Fibroblast of skin of left biceps (primary cell): Measurements from ENCODE around the gene P2RX6.

Experiments
- DNase-seq, 2 experiments: peaks; one replicate each; pipeline ENCODE4 v3.0.0-alpha.2; 2013; ENCODE audit warnings: low read depth in 2 of 2

The P2RX6 gene

DNA sequence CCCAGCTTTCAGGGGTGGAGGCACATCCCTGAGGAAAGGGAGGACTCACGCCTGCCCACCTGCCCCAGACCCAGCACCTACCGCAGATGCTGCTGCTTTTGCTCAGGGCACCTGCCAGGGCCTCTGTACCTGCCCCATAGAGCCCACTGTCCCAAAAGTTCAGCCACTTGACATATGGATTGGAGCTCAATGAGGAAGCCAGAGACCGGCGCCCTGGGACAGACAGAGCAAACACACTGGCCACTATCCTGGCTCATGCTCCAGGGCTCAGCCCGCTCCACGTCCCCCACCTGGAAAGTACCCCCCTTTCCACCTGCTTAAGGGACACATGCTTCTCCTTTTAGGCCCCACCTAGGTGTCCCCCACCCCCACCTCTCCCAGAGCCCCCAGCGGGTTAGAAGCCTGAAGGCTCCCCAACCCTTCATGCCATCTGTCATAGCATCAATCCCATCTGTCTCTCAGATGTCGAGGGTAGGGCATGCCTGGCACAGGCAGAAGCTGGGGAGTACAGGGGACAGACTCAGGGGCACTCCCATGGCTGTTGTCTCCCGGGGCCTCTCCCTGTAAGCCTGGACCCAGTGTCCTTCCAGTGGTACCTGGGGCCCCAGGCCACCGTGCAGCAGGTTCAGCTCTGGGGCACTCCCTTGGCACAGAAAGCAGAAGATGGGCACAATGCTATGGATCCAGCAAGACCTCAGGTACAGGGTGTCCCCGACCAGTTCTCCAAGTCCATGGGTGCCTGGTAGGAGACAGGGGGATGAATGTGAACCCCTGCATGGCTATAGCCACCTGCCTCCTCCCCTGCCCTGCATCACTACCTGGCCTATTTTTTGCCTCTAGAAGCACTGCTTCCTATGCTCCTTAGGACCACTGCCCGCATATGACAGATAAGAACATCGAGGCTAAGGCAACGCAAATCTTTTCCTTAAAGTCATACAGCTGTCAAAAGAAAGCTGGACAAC, 2.2 kb upstream of the P2RX6 start:
- DNase-seq = no peak

DNA sequence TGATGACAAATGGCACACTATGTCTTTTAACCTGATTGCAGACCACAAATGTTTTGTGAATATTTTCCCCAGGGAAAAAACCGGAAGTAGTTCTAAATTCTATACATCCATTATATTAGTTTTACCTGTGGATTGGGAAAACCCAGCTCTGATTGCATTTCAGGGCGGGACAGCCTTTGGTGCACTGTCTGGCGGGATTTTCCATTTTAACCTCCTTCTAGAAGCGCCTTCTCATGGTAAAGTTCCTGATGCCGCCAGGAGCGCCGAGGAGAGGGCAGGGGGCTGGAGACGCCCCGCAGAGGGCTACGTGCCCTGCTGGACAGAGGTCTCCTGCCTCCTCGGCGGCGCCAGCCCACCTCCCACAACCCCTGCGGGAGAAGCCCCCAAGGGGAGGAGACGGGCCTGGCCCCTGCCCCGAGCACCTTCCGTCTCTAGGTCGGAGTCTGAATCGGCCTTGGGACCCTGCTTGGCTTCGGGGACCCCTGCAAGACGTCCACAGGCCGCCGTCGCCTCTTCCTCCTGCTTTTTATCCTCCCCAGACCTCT, 1.2 kb upstream of the P2RX6 start:
- no peak for DNase-seq

DNA sequence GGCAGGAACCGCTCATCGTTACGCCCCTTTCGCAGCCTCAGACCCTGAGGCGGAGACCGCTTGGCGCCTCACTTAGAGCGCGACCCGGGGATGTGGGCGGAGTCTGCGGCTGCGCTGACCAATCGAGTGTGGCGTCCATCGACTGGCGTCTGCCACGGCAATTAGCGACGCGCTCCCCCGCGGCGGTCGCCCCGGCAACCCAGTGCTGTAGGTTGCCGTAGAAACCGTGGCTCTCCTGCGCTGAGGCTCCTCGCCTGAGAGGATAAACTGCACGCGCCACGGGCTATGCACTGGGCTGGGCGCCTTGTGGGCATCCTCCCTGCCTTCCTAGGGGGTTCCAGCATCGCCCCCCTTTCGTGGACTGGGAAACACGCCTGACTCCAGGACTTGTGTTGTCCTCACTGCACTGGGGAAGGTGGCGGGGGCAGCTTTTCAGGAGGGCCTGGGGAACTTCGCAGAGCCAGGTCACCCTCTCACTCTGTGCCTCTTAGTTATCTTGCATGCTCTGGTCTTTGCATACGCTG, 701 bp upstream of the P2RX6 start:
- DNase-seq = peak; percentile 66 to 68

DNA sequence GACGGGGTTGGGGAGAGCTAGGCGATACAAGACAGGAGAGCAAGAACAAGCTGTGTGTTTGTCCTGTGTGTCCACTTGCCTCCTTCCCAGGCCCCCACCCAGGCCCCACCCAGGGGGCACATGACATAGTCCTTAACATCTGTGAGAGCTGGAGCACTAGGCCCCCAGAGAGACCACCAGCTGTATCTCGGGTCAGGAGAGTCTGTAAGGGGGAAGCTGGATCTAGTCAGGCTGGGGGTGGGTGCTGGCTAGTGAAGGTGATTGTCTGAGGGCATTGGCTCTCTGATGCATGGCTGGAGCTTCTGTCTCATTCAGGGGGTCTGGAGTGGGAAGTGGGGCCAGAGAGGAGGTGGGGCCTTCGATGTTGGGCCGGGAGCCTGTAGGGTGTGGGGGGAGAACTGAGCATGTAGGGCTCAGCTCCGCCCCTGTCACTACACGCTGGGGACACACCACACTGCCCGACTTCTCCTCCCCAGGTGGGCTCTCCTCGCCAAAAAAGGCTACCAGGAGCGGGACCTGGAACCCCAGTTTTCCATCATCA, 571 bp downstream of the P2RX6 start:
- DNase-seq = no peak

GRCh38 chr22:21016644-21017420, 1.9 kb downstream of the P2RX6 start:
- no peak for DNase-seq

GRCh38 chr22:21018314-21018713, 3.3 kb downstream of the P2RX6 start:
- DNase-seq = no peak

DNA sequence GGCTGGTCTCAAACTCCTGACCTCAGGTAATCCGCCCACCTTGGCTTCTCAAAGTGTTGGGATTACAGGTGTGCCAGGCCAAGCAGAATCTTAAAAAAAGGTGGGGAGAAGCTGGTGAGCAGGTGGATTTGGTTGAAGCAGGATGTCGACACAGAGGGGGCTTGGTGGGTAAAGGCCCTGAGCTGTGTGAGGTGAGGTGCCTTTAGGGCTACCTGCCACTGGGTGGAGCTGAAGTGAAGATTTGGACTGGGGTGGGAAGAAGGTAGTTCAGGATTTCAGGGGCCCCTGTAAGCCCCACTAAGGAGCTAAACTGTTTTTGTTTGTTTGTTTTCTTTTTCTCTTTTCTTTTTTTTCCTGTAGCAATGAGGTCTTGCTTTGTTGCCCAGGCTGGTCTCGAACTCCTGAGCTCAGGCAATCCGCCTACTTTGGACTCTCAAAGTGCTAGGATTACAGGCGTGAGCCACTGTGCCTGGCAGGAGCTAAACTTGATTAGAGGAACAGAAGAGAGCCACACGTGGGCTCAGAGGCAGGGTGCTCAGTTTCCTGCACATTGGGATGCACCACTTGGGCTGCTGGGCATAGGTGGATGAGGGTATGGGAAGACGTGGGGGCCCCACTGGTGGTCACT, 6.0 kb downstream of the P2RX6 start:
- DNase-seq = no peak

GRCh38 chr22:21022507-21022906, 7.5 kb downstream of the P2RX6 start:
- no peak for DNase-seq

GRCh38 chr22:21022955-21023614, 8.1 kb downstream of the P2RX6 start:
- DNase-seq = no peak

DNA sequence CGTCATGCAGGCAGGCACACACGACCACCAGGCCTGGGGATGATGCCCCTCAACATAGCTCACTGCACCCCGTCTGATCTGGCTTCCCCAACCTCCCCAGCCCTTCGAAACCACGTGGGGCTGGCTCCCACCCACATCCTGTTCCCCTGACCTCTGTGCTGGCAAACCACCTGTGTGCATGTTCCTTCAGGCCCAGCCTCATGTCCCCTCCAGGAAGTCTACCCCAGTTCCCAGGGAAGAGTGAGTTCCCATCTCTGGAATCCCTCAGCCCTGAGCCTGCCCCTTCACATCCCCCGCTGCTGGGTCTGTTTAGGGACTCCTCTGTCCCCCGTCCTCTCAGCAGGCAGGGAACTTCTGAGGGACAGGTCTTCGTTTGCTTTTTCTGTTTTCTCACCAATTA, 10.3 kb downstream of the P2RX6 start:
- no peak for DNase-seq

DNA sequence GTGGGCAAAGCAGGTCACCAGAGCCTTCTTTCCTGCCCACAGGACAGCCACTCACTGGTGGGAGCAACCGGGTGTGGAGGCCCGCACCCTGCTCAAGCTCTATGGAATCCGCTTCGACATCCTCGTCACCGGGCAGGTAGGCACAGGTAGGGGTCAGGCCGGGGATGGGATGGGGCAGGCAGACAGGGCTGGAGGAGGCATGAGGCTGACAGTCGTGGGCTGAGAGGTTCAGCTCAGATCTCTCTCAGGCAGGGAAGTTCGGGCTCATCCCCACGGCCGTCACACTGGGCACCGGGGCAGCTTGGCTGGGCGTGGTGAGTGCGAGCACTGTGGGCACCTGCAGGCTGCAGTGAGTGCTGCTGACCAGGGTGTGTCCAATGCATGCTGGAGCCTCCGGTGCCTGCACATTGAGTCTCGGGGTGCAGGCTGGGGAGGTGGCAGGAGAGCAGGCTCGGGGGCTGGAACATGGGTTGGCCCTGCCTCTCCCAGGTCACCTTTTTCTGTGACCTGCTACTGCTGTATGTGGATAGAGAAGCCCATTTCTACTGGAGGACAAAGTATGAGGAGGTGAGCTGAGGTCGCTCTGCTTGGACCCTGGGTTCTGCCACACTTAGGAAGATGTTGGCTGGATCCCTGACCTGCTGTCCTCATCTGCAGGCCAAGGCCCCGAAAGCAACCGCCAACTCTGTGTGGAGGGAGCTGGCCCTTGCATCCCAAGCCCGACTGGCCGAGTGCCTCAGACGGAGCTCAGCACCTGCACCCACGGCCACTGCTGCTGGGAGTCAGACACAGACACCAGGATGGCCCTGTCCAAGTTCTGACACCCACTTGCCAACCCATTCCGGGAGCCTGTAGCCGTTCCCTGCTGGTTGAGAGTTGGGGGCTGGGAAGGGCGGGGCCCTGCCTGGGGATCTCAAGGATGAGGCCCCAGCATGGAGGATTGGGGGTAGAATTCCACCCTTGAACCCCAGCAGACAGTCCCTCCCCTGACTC, 11.1 kb downstream of the P2RX6 start:
- DNase-seq = no peak

- DNase-seq = no peak
Observed at GRCh38 chr22:21026783-21027692, 12.1 kb downstream of the P2RX6 start.

- no peak for DNase-seq
Observed at GRCh38 chr22:21028277-21029251, 13.6 kb downstream of the P2RX6 start.

DNA sequence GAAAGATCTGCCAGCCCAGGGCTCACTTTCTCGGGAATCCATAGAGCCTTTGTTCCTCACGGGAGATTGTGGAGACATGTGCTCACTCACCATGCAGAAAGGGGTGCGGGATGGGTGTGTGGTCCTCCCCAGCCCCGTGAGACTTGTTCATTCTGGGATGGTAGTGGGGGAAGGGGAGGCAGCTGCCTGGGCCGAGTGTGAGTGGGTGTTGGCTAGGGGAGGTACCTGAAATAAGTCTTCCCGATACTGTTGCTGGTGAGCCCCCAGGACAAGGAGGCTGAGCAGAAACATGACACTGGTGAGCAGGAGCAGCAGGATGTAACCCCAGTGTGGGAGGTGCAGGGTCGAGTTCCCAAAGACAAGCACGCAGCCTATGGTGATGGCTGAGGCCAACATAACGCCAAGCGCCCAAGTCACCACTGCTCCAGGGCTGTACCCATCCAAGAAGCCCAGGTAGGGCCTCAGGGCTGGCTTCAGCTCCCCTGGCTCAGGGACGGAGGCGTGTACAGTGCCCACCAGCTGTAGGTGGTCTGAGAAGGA, 14.6 kb downstream of the P2RX6 start:
- no peak for DNase-seq

DNA sequence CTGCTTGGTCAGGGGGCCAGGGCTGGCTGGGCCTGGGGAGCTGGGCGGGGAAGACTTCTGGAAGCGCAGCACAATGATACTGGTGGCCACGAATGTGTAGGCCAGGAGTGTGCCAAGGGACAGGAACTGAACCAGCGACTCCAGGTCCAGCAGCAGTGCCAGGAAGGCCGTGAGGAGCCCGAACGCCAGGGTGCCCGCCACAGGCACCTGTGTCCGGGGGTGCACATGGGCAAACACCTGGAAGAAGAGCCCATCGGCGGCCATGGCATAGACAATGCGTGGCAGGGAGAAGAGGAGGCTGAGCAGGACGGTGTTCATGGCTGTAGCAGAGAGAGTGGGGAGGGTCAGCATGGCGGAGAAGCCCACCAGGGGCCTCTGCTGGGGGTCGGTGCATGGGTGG, 15.1 kb downstream of the P2RX6 start:
- no peak for DNase-seq

DNA sequence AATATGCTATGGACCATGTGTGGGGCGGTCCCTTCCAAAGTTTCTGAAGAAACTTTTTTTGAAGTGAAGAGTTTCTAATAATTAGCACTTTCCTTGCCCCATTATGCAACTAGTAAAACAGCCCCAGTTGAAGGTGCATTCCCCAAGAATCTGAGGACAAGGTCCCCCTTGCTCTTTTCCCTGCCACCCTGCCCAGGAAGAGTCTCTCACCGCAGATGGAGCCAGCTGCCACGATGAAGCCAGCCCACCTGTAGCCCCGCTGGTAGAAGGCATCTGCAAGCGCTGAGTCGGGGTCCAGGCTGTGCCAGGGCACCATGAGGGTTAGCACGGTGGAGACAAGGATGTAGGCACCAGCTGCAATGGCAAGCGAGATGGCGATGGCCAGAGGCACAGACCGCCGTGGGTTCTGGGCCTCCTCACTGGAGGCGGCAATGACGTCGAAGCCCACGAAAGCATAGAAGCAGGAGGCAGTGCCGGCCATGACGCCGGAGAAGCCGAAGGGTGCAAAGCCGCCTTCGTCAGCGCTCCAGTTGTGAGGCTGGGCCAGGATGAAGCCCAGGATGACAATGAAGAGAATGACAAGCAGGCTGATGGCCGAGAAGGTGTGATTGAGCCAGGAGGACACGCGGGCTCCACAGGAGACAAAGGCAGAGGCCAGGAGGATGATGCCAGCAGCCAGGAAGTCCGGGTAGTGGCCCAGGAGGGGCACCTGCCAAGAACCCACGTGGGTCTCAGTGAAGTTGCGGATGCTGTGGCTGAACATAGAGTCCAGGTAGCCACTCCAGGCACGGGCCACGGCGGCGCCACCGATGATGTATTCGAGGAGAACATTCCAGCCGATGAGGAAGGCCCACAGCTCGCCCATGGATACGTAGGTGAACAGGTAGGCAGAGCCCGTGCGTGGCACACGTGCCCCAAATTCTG, 15.9 kb downstream of the P2RX6 start:
- DNase-seq = no peak
